ENCODE measurements around the gene PIK3R3. TPM values are rescaled to one million over a fixed set of nuclear protein-coding genes. Genes with fewer than 3 reads are reported as not detected.

Gene PIK3R3
- total RNA-seq, 3 donors from 2014 or later (not counting 1 experiment from before 2014, with no cell fraction given): 5.2 to 6.2 (median 5.4) TPM

- H3K27ac ChIP-seq (ENCODE audit: low read length): no peak overlapping the region
- no peak for ATAC-seq
- 94% methylated on average over 3 of the region's 3 CpGs for WGBS (ENCODE audit: insufficient coverage)
These were observed 5.5 kb upstream of the PIK3R3 start for GRCh38 chr1:46137916-46138315.

GRCh38 chr1:46136711-46137110, 4.3 kb upstream of the PIK3R3 start:
- TF ChIP-seq CTCF (IDR thresholded peaks at IDR 0.05): no peak
- Histone ChIP-seq H3K27me3 (ENCODE audit: control insufficient read depth, insufficient read depth, low read length) (no peaks in the 10 kb centered on the region), H3K27ac (ENCODE audit: low read length) (no peak overlapping the region), H3K4me1 (ENCODE audit: control insufficient read depth, insufficient read depth, low read length) (peaks cover 13% of the 10 kb centered on the region), H3K4me3 (ENCODE audit: low read length) (no peak overlapping the region), H3K36me3 (ENCODE audit: control insufficient read depth, insufficient read depth, low read length) (no peaks in the 10 kb centered on the region), H3K9me3 (ENCODE audit: control insufficient read depth, insufficient read depth, low read length) (no peaks in the 10 kb centered on the region)
- H3K36me3 Mint-ChIP-seq: no peaks in the 10 kb centered on the region
- no peaks in the 10 kb centered on the region for H3K9me3 Mint-ChIP-seq
- DNase-seq (no peak), ATAC-seq (no peak)
- intact Hi-C loops (cut with micrococcal nuclease): no loop called here
- H3K4me3 Mint-ChIP-seq: no peak overlapping the region
- H3K27me3 Mint-ChIP-seq (ENCODE audit: low read depth in 2 of 2): peaks cover 2 to 3% of the 10 kb centered on the region in 2 donors
- H3K27ac Mint-ChIP-seq: no peak overlapping the region
- peaks cover 24 to 25% of the 10 kb centered on the region in 2 donors for H3K4me1 Mint-ChIP-seq

More at GRCh38 chr1:46137916-46138315, 5.5 kb upstream of the PIK3R3 start:
- Histone ChIP-seq H3K4me1 (ENCODE audit: control insufficient read depth, insufficient read depth, low read length) (peaks cover 6% of the 10 kb centered on the region), H3K9me3 (ENCODE audit: control insufficient read depth, insufficient read depth, low read length) (no peaks in the 10 kb centered on the region), H3K27me3 (ENCODE audit: control insufficient read depth, insufficient read depth, low read length) (no peaks in the 10 kb centered on the region), H3K36me3 (ENCODE audit: control insufficient read depth, insufficient read depth, low read length) (no peaks in the 10 kb centered on the region), H3K4me3 (ENCODE audit: low read length) (no peak overlapping the region)
- peaks cover 13 to 14% of the 10 kb centered on the region in 2 donors for H3K4me1 Mint-ChIP-seq
- TF ChIP-seq CTCF (IDR thresholded peaks at IDR 0.05): no peak
- H3K27me3 Mint-ChIP-seq (ENCODE audit: low read depth in 2 of 2): peaks cover 0 to 2% of the 10 kb centered on the region in 2 donors
- no peak overlapping the region for H3K27ac Mint-ChIP-seq
- intact Hi-C loops (cut with micrococcal nuclease): no loop called here
- H3K9me3 Mint-ChIP-seq: no peaks in the 10 kb centered on the region
- H3K4me3 Mint-ChIP-seq: no peak overlapping the region
- no peaks in the 10 kb centered on the region for H3K36me3 Mint-ChIP-seq
- DNase-seq: no peak

GRCh38 chr1:46134660-46135331, 2.4 kb upstream of the PIK3R3 start:
- ATAC-seq: no peak
- intact Hi-C loops (cut with micrococcal nuclease): no loop called here
- peaks cover 31 to 32% of the 10 kb centered on the region in 2 donors for H3K4me1 Mint-ChIP-seq
- H3K27me3 ChIP-seq (ENCODE audit: control insufficient read depth, insufficient read depth, low read length): peaks cover 10% of the 10 kb centered on the region
- no peak for TF ChIP-seq CTCF (IDR thresholded peaks at IDR 0.05)
- H3K27me3 Mint-ChIP-seq (ENCODE audit: low read depth in 2 of 2): peaks cover 7 to 22% of the 10 kb centered on the region in 2 donors
- peak in 1 of 2 donors; percentile 9 for DNase-seq
- no peaks in the 10 kb centered on the region for H3K36me3 ChIP-seq (ENCODE audit: control insufficient read depth, insufficient read depth, low read length)
- H3K4me3 ChIP-seq (ENCODE audit: low read length): no peak overlapping the region
- H3K36me3 Mint-ChIP-seq: no peaks in the 10 kb centered on the region
- peaks cover 16% of the 10 kb centered on the region for H3K4me1 ChIP-seq (ENCODE audit: control insufficient read depth, insufficient read depth, low read length)
- WGBS (ENCODE audit: insufficient coverage): 75% methylated on average over 3 of the region's 3 CpGs
- H3K9me3 Mint-ChIP-seq: no peaks in the 10 kb centered on the region
- H3K4me3 Mint-ChIP-seq: no peak overlapping the region
- no peaks in the 10 kb centered on the region for H3K9me3 ChIP-seq (ENCODE audit: control insufficient read depth, insufficient read depth, low read length)
- no peak overlapping the region for H3K27ac ChIP-seq (ENCODE audit: low read length)
- H3K27ac Mint-ChIP-seq: peak overlapping the region in 1 of 2 donors; percentile 98
